ENCODE results near the gene POLR2L. TPM values are rescaled to one million over a fixed set of nuclear protein-coding genes. Genes with fewer than 3 reads are reported as not detected.

Gene POLR2L
- total and polyA plus RNA-seq, 2 of the 13 experiments (the other 11 are each of a cell fraction or from before 2014, with no cell fraction given), result 104 to 114 TPM

- TF ChIP-seq, protein P1, sequence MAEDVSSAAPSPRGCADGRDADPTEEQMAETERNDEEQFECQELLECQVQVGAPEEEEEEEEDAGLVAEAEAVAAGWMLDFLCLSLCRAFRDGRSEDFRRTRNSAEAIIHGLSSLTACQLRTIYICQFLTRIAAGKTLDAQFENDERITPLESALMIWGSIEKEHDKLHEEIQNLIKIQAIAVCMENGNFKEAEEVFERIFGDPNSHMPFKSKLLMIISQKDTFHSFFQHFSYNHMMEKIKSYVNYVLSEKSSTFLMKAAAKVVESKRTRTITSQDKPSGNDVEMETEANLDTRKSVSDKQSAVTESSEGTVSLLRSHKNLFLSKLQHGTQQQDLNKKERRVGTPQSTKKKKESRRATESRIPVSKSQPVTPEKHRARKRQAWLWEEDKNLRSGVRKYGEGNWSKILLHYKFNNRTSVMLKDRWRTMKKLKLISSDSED (CRISPR knock-in tag; IDR thresholded peaks at IDR 0.05), result no peak
- TF ChIP-seq POGK (CRISPR knock-in tag; conservative IDR thresholded peaks at IDR 0.05) (peak; percentile 39; the same call in 1 of the 2 replicates), NFIC (IDR thresholded peaks at IDR 0.05; ENCODE audit: low read length) (no peak), NFRKB (IDR thresholded peaks at IDR 0.05) (no peak), EHMT2 (IDR thresholded peaks at IDR 0.05; ENCODE audit: borderline replicate concordance, low read depth, low read length) (no peak), IRX3 (CRISPR knock-in tag; IDR thresholded peaks at IDR 0.05; ENCODE audit: borderline replicate concordance, low read depth) (peak; percentile 76; the same call in 1 of the 2 replicates), ATF7-NPFF (CRISPR knock-in tag; IDR thresholded peaks at IDR 0.05; ENCODE audit: low read depth) (peak; percentile 81; the same call in 1 of the 2 replicates), RERE (CRISPR knock-in tag; IDR thresholded peaks at IDR 0.05; ENCODE audit: low read depth) (0 out of 2 replicates have a peak, but pooled peaks have one; percentile 7), ZNF343 (CRISPR knock-in tag; IDR thresholded peaks at IDR 0.05) (peak; percentile 91; the same call in 1 of the 2 replicates), PCBP1 (IDR thresholded peaks at IDR 0.05; ENCODE audit: borderline replicate concordance, low read depth, low read length) (no peak), ZNF616 (CRISPR knock-in tag; IDR thresholded peaks at IDR 0.05; ENCODE audit: low read depth) (no peak), NR2F1 (CRISPR knock-in tag; IDR thresholded peaks at IDR 0.05) (0 out of 4 replicates have a peak, but pooled peaks of 1 of the 2 experiments have one; percentile 36), ARNT2 (CRISPR knock-in tag; IDR thresholded peaks at IDR 0.05; ENCODE audit: low read depth) (peak; percentile 69; the same call in 1 of the 2 replicates), SMAD9 (CRISPR knock-in tag; IDR thresholded peaks at IDR 0.05) (no peak), ZFX (CRISPR knock-in tag; IDR thresholded peaks at IDR 0.05; ENCODE audit: low read depth) (peak; percentile 88), POLR2AphosphoS5 (IDR thresholded peaks at IDR 0.05; ENCODE audit: low read depth, low read length) (peak; percentile 92), SATB2 (CRISPR knock-in tag; IDR thresholded peaks at IDR 0.05) (no peak), YY1 (IDR thresholded peaks at IDR 0.05; ENCODE audit: insufficient read depth, insufficient replicate concordance, low read depth, low read length) (peak; percentile 48), POLR2A (IDR thresholded peaks at IDR 0.05; ENCODE audit: insufficient read depth in 1 of 2, low read depth in 2 of 2, low read length in 2 of 2) (peak in 1 of 2 experiments; percentile 89; a peak in 2 of 4 replicates)
Observed at GRCh38 chr11:819129-819931, 23.0 kb downstream of the POLR2L start (continued).
